IPS-NIHi11 (cell line): ENCODE results near the gene NPDC1.
"Not testable (repeated sequence)": the region's sequence is repeated elsewhere in the genome, so short reads cannot be mapped to it uniquely, and the experiment has no call there.

Experiments
- DNase-seq: peaks from one replicate; pipeline ENCODE4 v3.0.0; 2012; ENCODE audit warnings: mixed read lengths, low spot score

NPDC1 gene

DNA sequence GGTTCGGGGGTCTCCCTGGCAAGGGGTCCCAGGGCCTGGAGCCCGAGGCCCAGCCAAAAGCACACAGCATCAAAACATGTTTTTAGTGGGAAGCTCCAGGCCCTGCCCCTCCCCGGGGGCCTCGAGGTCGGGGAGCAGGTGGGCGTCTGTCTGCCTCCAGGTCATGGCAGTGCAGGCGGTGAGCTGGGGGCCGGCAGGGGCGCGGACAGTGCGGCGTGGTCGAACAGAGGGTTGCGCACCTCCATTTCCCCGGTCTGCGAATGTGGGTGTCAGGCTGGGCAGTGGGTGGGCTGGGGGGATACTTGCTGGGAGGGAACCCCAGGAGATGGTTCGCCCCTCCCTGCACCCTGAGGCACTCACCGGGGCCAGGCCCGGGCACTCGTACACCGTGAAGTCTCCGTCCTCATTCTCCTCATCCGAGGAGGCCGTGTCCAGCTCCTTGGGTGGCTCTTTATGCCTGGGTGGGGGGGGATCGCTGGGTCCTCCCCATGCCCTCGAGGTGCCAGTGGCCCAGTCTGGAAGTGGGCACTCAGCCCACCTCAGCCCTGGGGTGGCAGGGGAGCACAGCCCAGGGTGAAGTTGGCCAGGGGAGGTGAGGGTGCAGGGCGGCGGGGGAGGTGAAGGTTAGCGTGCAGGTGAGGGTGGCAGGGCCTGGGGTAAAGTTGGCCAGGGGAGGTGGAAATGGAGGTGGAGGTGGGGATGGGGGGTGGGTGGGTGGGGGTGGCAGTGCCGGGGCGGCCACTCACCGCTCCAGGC is 6.2 kb downstream of the NPDC1 start:
- no peak for DNase-seq

DNA sequence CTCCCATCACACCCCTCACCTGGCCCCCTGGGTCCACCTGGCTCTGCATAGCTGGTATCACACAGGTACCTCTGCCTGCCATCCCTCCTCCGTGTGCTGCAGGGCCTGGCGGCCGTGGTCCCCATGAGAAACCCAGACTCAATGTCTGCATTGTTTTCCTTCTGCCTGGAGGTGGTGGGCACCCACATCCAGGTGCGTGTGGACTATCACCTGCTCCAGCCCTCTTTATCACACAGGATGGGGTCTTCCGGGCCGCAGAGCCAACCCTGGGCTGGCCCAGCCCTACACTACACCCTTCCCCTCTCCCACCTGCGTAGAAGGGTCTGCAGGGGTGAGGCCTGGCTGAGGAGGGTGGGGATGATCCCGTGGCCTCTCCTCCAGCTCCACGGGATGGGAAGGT is 7.1 kb downstream of the NPDC1 start:
- no peak for DNase-seq

DNA sequence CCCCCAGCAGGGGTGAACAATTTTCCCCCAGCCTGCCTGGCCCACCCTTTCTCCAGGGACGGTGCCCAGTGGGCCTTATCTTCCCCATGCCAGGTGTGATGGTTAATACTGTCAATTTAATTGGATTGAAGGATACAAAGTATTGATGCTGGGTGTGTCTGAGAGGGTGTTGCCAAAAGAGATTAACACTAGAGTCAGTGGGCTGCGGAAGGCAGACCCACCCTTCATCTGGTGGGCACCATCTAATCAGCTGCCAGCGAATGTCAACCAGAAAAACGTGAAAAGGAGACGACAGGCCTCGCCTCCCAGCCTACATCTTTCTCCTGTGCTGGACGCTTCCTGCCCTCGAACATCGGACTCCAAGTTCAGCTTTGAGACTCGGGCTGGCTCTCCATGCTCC is 8.5 kb downstream of the NPDC1 start:
- DNase-seq, result no peak

DNA sequence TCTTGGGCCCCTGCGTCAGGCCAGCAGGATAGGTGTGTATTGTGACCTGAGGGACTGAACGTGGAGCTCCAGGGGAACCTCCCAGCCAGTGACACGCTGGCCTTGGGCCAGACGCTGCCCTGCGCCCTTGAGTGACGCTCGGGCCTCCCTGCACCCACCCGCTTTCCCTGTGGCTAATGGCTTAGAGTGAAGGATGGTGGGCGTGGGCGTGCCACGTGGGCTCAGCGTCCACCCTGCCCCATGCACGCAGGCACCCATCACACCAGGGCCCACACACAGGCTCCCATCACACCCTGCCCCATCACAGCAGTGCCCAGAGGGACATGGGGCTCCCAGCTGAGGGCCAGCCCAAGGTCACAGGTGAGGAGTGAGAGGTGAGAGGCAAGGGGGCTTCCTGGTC is 8.9 kb downstream of the NPDC1 start:
- no peak for DNase-seq

DNA sequence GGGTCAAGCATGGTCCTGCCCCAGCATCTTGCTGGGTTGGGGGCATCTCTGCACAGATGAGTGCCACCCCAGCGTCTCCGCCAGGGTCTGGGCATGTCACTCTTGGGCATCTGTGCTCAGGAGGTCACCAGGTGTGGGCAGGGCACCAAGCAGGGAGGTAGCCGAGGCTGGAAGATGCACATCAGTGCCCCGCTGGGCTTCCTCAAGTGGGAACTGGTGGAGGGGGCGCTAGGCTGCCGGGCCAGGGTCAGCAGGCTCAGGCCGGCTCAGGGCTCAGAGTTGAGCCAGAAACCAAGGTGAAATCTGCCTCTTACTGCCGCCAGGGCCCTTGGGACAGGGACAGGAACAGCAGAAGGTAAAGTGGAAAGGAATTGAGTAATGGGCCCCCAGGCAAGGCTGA is 10.0 kb downstream of the NPDC1 start:
- no peak for DNase-seq

DNA sequence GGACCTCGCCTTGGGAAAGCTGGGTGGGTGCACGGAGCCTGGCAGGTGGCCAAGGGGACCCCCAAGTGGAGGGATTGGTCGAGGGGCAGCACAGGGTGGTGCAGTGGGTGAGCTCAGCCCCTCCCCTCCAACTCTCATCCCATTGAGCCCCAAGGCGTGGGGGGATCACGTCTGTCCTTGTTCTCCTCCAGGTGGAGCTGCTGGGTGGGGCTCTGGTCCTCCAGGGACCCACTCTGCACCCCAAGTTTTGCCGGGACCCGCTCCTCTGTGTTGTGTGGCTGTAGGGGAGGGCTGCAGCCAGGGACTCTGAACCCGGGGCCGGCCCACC is 10.5 kb downstream of the NPDC1 start:
- DNase-seq, result peak; percentile 67

DNA sequence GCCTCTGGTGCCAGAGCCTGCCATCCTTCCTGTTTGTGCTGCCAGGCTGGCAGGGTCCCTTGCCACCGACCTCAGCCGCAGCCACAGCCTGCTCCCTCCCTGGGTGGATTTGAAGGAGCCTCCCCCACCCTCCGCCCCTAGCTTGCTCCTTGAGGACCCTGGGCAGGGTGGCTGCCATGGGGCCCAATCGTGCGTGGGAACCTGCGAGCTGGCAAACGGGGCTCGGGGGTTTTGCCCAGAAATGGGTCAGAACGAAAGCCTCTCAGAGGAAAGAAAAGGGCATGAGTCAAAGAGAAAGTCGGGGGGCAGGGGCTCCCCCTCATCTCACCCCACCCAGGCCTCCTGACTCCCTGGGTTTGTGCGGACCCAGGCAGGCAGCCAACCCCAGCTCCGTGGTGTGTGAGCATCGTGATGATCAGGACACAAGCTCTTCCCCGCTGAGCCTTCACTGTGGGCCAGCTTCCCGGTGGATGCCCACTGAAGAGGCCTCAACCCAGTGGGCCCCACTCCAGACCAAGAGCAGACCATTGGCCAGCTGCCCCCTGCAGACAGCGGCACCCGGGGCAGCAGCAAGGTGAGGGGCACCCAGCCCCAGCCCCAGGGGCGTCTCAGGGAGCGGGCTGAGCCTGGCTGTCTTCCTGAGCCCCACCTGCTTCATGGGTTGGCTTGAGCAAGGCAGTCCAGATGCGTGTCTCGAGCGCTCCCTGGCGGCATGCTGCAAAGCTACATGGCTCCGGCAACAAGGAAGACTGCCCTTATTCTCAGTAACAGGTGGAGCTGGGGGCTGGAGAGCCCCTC is 11.1 kb downstream of the NPDC1 start:
- peak; percentile 92 for DNase-seq

- no peak for DNase-seq
Measured at GRCh38 chr9:137034039-137034708, 11.8 kb downstream of the NPDC1 start.

DNA sequence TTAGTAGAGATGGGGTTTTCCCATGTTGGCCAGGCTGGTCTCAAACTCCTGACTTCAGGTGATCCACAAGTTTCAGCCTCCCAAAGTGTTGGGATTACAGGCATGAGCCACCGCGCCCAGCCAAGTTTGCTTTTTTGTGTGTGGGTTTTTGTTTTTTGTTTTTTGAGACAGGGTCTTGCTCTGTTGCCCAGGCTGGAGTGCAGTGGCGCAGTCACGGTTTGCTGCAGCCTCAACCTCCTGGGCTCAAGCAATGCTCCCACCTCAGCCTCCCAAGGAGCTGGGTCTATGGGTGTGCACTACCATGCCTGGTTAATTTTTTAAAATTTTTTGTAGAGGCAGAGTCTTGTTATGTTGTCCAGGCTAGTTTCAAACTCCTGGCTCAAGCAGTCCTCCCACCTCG is 12.5 kb downstream of the NPDC1 start:
- DNase-seq, result not testable (repeated sequence)

DNA sequence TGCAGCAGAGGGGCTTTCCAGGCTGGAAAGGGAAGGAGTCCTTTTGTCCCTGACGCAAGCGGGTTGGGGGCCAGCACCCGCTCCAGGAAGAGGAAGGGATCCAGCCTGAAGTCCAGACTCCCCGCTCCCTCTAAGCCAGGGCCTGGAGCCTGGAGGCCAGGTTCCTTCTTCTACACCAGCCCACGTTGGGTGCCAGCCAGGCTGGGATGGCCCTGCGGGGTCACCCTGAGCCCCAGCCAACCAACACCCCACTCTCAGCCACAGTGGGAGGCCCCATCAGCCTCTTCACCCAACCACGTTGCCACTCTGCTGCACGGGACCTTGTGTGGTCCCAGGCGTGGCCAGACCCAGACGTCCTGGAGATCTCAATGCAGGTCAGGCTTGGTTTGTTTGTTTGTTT is 13.1 kb downstream of the NPDC1 start:
- DNase-seq, result no peak

GRCh38 chr9:137031904-137032640 is 13.9 kb downstream of the NPDC1 start, which contains the start of gene FUT7:
TSS of gene FUT7 (minus strand) at chr9:137032088. CDS start at chr9:137031991, 97 bp downstream.
- DNase-seq, result no peak

DNA sequence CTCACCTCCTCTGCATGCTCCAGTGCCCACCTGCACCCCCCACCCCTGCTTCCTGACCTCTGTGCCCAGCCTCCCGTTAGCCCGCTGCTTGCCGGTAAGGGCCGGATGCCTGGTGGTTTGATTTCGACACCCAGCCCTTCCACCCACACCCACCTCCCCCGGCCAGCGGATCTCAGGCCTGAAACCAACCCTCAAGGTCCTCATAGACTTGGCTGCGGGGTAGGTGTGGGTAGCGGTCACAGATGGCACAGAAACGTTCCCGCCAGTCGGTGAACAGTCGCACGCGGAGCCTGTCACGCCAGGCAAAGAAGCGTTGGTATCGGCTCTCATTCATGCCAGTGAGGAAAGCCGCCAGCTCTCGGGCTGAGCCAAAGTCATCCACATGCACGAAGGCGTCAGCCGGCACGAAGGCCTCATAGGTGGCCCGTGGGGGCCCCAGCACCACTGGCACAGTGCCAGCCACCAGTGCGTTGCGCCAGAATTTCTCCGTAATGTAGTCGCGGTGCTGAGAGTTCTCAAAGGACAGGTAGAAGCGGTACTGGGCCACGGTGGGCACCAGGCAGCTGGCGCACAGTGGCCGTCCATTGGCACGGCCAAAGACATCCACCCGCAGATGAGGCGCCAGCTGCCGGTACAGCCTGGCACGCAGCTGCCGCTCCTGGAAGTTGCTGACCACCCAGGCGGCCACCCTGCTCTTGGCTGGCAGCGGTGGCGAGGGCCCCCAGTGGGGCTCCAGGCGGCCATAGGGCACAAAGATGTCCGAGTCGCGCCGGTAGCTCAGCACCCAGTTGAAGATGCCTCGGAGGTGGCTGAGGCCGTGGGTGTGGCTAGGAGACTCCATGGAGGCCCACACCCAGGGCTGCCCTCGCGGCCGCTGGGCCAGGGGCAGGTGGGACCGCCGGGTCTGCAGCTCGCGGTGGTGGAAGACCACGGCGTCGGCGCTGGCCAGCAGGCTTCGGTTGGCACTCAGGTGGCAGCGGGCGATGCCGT is 15.1 kb downstream of the NPDC1 start:
- DNase-seq, result no peak

- no peak for DNase-seq
Measured at GRCh38 chr9:137030006-137030405, 16.0 kb downstream of the NPDC1 start.

- DNase-seq, result peak; percentile 85
Measured at GRCh38 chr9:137029058-137029936, 16.7 kb downstream of the NPDC1 start.

- DNase-seq, result peak; percentile 85
Measured at GRCh38 chr9:137028263-137029057, 17.5 kb downstream of the NPDC1 start.

DNA sequence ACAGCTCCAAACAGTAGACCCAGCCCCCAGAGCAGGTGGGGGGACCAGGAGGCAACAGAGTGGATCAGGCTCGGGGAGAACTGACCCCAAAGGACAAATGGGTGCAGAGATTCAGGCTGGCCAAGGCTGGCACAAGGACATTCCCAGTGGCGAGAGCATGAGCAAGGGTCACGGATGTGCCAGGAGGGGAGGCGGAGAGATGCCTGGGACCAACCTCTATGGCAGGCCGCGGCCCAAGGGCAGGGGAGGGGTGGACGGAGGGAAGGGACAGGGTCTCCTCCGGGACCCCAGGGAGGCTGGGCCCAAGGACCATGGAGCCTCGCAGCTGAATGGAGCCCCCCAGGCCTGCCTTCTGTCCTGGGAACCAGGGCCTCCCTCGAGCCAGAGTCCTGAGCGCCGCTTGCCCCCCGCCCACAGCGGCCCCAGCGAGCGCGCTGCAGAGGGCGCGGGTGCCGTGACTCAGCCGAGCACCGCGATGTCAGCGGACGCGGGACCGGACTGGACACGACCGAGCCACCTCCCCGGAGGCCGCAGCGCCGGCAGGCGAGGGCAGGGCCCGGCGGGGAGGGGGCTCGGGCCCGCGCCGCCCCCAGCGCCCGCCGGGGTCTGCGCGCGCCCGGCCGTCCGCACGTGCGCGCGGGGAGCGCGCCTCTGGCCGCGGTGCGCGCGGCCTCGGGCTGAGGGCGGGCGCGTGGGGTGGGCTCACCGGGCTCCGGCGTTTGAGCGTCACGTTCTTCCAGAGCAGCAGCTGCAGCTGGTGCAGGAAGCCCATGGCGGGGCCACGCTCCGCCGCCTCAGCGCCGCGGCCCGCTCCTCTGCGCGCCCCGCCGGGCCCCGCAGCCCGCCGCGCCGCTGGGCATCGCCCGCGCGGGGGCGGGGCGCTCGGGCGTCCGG is 18.4 kb downstream of the NPDC1 start, which contains the start of gene ABCA2:
ABCA2 (minus strand) TSS at position 869 of the 894 bp plus-strand sequence; CDS start at position 772, 97 bp downstream.
- no peak for DNase-seq

- DNase-seq, result no peak
Measured at GRCh38 chr9:137026828-137027227, 19.1 kb downstream of the NPDC1 start.

DNA sequence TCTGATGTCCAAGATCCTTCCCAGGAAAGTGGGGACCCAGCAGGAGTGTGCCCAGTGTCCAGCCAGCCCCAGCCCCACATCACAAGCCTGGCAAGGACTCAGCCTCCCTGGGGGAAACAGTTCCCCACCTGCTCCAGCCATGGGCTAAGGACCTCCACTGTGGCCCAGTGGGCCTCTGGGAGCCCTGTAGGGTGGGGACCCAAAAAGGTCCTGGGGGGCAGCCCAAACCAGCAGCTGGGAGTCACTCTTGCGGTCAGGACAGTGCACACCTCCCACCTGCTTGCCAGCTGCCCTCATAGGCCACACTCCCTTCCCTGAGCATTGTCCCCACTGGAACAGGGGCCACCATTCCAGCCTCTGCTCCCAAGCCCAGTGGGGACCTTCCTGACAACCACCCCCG is 19.6 kb downstream of the NPDC1 start:
- no peak for DNase-seq
